ENCODE measurements around the gene RERG. TPM values are rescaled to one million over a fixed set of nuclear protein-coding genes. Genes with fewer than 3 reads are reported as not detected.

The RERG gene
- total RNA-seq: not detected

DNA sequence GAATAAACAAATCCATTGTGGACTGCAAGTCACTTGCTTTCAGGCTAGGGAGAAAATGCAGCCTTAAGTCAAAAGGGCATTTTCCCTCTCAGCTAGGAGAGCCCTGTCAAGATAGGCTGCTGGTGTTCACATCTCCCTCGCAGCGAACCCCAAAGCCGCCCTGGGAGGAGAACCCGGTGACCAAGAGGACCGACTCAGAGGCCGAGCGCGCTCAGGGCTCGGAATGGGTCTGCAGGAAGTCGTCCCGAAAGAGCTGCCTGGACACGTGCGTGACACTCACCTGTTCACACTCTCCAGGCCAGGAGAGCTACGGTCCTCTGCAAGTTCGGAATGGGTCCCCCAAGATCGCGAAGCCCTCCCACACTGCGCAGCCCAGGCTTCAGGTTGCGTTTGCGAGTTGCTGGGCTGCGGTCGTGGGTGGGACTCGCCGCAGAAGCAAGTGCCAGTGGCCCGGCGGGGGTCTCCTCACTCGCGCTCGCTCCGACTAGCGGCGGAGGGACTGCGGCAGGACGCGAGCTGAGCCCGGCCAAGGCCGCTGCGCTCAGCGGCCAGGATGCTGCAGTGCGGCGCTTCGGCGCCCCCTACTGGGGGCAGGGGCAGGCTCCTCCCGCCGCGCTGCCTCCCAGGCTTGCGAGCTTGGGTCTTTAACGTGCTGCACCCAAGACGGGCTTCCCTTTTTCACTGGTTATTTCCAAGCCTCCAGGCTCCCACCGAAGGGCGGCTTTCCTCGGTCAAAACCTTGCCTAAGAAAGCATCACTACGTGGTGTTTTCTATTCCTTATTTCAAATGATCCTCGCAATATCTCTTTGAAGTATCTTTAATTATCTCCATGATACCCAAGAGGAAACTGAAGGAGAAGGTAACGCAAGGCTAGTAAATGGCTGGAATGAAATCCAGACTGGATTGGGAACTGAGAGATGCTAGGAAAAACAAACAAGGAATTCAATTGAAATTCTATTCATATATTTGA, at the start of gene RERG:
TSS of gene RERG (minus strand) at position 503 of the 971 bp plus-strand sequence. CDS start 3,928 bp downstream, outside the sequence.
- Mint-ChIP-seq H3K27me3 (peaks cover 31% of the 10 kb centered on the region), H3K27ac (no peak within 1 kb of the TSS), H3K36me3 (ENCODE audit: low read depth) (no peaks in the 10 kb centered on the region), H3K9me3 (no peaks in the 10 kb centered on the region), H3K4me1 (no peaks in the 10 kb centered on the region), H3K4me3 (peak within 1 kb of the TSS; percentile 61)
- peak; percentile 99 for ATAC-seq (replicated peaks)

GRCh38 chr12:15270591-15270990, 49.4 kb upstream of the RERG start:
- H3K27ac Mint-ChIP-seq: no peak overlapping the region

GRCh38 chr12:15268927-15269552, 47.8 kb upstream of the RERG start:
- no peak overlapping the region for H3K4me3 Mint-ChIP-seq
- peak; percentile 62 for ATAC-seq (replicated peaks)
- H3K27me3 Mint-ChIP-seq: peaks cover 9% of the 10 kb centered on the region
- H3K9me3 Mint-ChIP-seq: no peaks in the 10 kb centered on the region
- no peaks in the 10 kb centered on the region for H3K4me1 Mint-ChIP-seq
- H3K36me3 Mint-ChIP-seq (ENCODE audit: low read depth): no peaks in the 10 kb centered on the region
- no peak overlapping the region for H3K27ac Mint-ChIP-seq

More at GRCh38 chr12:15270591-15270990, 49.4 kb upstream of the RERG start:
- Mint-ChIP-seq H3K9me3 (no peaks in the 10 kb centered on the region), H3K4me1 (no peaks in the 10 kb centered on the region), H3K4me3 (no peak overlapping the region), H3K36me3 (ENCODE audit: low read depth) (no peaks in the 10 kb centered on the region), H3K27me3 (peaks cover 9% of the 10 kb centered on the region)
- ATAC-seq (replicated peaks): no peak

- Mint-ChIP-seq H3K9me3 (no peaks in the 10 kb centered on the region), H3K27me3 (peaks cover 9% of the 10 kb centered on the region), H3K36me3 (ENCODE audit: low read depth) (no peaks in the 10 kb centered on the region), H3K4me1 (no peaks in the 10 kb centered on the region), H3K4me3 (no peak overlapping the region), H3K27ac (no peak overlapping the region)
- ATAC-seq (replicated peaks): no peak
Measured at GRCh38 chr12:15268309-15268708, 47.1 kb upstream of the RERG start.

DNA sequence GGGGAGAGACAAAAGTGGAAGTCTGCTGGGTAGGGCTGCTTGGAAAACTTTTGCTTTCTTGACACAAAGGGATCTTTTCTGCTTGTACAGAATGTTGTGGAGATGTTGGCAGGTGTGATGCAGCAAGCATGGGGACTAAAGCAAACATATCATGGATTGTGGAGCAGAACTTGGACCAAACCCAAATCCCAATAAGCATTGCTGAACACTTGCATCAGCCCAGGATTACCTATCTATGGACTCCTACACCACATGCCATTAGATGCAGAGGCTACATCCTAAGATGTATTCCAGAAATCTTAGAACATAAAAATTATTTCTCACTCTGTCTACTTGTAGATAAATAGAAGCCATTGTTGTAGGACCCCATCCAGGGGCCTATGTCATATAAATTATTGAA, 44.7 kb upstream of the RERG start:
- Mint-ChIP-seq H3K27me3 (peaks cover 6% of the 10 kb centered on the region), H3K4me1 (no peaks in the 10 kb centered on the region), H3K36me3 (ENCODE audit: low read depth) (no peaks in the 10 kb centered on the region), H3K9me3 (no peaks in the 10 kb centered on the region), H3K4me3 (no peak overlapping the region), H3K27ac (no peak overlapping the region)
- ATAC-seq (replicated peaks): no peak

GRCh38 chr12:15256761-15257160, 35.5 kb upstream of the RERG start:
- Mint-ChIP-seq H3K36me3 (ENCODE audit: low read depth) (no peaks in the 10 kb centered on the region), H3K27me3 (peaks cover 18% of the 10 kb centered on the region)
- ATAC-seq (replicated peaks): no peak

GRCh38 chr12:15253990-15254389, 32.8 kb upstream of the RERG start:
- Mint-ChIP-seq H3K36me3 (ENCODE audit: low read depth) (no peaks in the 10 kb centered on the region), H3K9me3 (peaks cover 5% of the 10 kb centered on the region), H3K27me3 (peaks cover 27% of the 10 kb centered on the region), H3K4me3 (no peak overlapping the region), H3K27ac (no peak overlapping the region), H3K4me1 (no peaks in the 10 kb centered on the region)
- no peak for ATAC-seq (replicated peaks)

More at GRCh38 chr12:15256761-15257160, 35.5 kb upstream of the RERG start:
- Mint-ChIP-seq H3K4me3 (no peak overlapping the region), H3K9me3 (peaks cover 5% of the 10 kb centered on the region), H3K27ac (no peak overlapping the region), H3K4me1 (no peaks in the 10 kb centered on the region)

GRCh38 chr12:15244926-15245325, 23.7 kb upstream of the RERG start:
- H3K4me1 Mint-ChIP-seq: no peaks in the 10 kb centered on the region
- no peak for ATAC-seq (replicated peaks)
- H3K9me3 Mint-ChIP-seq: peaks cover 4% of the 10 kb centered on the region

GRCh38 chr12:15244341-15244740, 23.1 kb upstream of the RERG start:
- Mint-ChIP-seq H3K27ac (no peak overlapping the region), H3K4me3 (no peak overlapping the region), H3K36me3 (ENCODE audit: low read depth) (no peaks in the 10 kb centered on the region), H3K4me1 (no peaks in the 10 kb centered on the region), H3K27me3 (peaks cover 67% of the 10 kb centered on the region), H3K9me3 (peaks cover 4% of the 10 kb centered on the region)
- ATAC-seq (replicated peaks): no peak

More at GRCh38 chr12:15244926-15245325, 23.7 kb upstream of the RERG start:
- peaks cover 67% of the 10 kb centered on the region for H3K27me3 Mint-ChIP-seq
- H3K36me3 Mint-ChIP-seq (ENCODE audit: low read depth): no peaks in the 10 kb centered on the region
- no peak overlapping the region for H3K27ac Mint-ChIP-seq
- no peak overlapping the region for H3K4me3 Mint-ChIP-seq

- no peak for ATAC-seq (replicated peaks)
- Mint-ChIP-seq H3K4me3 (no peak overlapping the region), H3K9me3 (peaks cover 4% of the 10 kb centered on the region), H3K4me1 (no peaks in the 10 kb centered on the region), H3K36me3 (ENCODE audit: low read depth) (no peaks in the 10 kb centered on the region), H3K27me3 (peaks cover 62% of the 10 kb centered on the region), H3K27ac (no peak overlapping the region)
Measured at GRCh38 chr12:15243102-15243501, 21.9 kb upstream of the RERG start.

GRCh38 chr12:15240898-15241297, 19.7 kb upstream of the RERG start:
- H3K36me3 Mint-ChIP-seq (ENCODE audit: low read depth): no peaks in the 10 kb centered on the region
- H3K9me3 Mint-ChIP-seq: no peaks in the 10 kb centered on the region
- H3K27me3 Mint-ChIP-seq: peaks cover 48% of the 10 kb centered on the region
- no peak overlapping the region for H3K27ac Mint-ChIP-seq
- no peak overlapping the region for H3K4me3 Mint-ChIP-seq
- no peaks in the 10 kb centered on the region for H3K4me1 Mint-ChIP-seq
- no peak for ATAC-seq (replicated peaks)

- no peaks in the 10 kb centered on the region for H3K36me3 Mint-ChIP-seq (ENCODE audit: low read depth)
- no peak for ATAC-seq (replicated peaks)
- no peak overlapping the region for H3K4me3 Mint-ChIP-seq
Measured at GRCh38 chr12:15234508-15234907, 13.3 kb upstream of the RERG start.

DNA sequence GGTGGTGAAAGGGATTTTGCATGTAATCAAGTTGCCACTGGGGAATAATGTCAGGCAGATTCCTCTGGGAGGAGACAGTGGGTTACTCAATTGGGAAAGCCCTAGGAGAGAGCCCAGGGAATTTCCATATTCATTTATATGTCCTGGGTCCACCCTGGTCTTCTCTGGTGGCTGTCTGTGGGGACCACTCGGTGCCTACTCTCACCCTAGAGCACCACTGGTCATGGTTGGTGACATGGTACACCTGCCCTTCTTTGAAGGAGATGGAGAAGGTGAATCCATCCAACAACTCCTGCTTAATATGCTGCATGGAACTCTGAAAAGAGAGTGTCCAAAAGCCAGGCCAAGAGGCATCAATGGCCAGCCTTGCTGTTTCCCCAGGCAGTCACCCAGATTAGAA, 12.8 kb upstream of the RERG start:
- Mint-ChIP-seq H3K4me3 (no peak overlapping the region), H3K27ac (no peak overlapping the region), H3K36me3 (ENCODE audit: low read depth) (no peaks in the 10 kb centered on the region), H3K9me3 (no peaks in the 10 kb centered on the region), H3K4me1 (no peaks in the 10 kb centered on the region), H3K27me3 (peaks cover 26% of the 10 kb centered on the region)
- ATAC-seq (replicated peaks): no peak

More at GRCh38 chr12:15234508-15234907, 13.3 kb upstream of the RERG start:
- H3K4me1 Mint-ChIP-seq: no peaks in the 10 kb centered on the region
- H3K9me3 Mint-ChIP-seq: no peaks in the 10 kb centered on the region
- H3K27ac Mint-ChIP-seq: no peak overlapping the region
- H3K27me3 Mint-ChIP-seq: peaks cover 27% of the 10 kb centered on the region

- Mint-ChIP-seq H3K36me3 (ENCODE audit: low read depth) (no peaks in the 10 kb centered on the region), H3K27ac (no peak overlapping the region), H3K4me1 (no peaks in the 10 kb centered on the region), H3K4me3 (no peak overlapping the region), H3K27me3 (peaks cover 29% of the 10 kb centered on the region), H3K9me3 (no peaks in the 10 kb centered on the region)
- ATAC-seq (replicated peaks): no peak
Measured at GRCh38 chr12:15232959-15233358, 11.7 kb upstream of the RERG start.

DNA sequence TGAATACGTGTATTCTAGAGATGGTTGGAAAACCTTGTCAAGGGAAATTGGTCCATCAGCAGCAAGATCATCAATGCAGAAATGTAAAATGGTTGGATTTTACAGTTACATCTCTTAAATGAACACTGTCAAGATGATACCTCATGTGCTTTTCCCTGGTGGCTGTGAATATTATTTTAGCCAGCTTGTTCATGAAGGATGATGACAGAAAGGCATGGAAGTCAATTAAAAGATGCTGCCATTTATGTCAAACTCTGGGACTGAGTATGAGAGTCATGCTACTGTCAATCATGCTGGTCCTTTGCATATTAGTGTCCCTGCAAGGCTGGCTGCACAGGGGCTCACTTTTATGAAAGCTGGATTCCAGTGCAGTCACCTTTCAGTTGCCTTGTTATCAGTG, 10.3 kb upstream of the RERG start:
- ATAC-seq (replicated peaks): no peak
- Mint-ChIP-seq H3K9me3 (no peaks in the 10 kb centered on the region), H3K27ac (no peak overlapping the region), H3K36me3 (ENCODE audit: low read depth) (no peaks in the 10 kb centered on the region), H3K4me1 (no peaks in the 10 kb centered on the region), H3K27me3 (peaks cover 32% of the 10 kb centered on the region), H3K4me3 (no peak overlapping the region)
